GM12801 (cell line): ENCODE data around the gene TOMM70.

ENCODE experiments used
- TF ChIP-seq, protein P1 (sequence below): IDR thresholded peaks from one replicate; pipeline ENCODE4 v1.5.1; 2011; ENCODE audit warnings: control low read depth; ENCODE audit not compliant: insufficient read length; ENCODE audit errors: extremely low read depth

The TOMM70 gene

DNA sequence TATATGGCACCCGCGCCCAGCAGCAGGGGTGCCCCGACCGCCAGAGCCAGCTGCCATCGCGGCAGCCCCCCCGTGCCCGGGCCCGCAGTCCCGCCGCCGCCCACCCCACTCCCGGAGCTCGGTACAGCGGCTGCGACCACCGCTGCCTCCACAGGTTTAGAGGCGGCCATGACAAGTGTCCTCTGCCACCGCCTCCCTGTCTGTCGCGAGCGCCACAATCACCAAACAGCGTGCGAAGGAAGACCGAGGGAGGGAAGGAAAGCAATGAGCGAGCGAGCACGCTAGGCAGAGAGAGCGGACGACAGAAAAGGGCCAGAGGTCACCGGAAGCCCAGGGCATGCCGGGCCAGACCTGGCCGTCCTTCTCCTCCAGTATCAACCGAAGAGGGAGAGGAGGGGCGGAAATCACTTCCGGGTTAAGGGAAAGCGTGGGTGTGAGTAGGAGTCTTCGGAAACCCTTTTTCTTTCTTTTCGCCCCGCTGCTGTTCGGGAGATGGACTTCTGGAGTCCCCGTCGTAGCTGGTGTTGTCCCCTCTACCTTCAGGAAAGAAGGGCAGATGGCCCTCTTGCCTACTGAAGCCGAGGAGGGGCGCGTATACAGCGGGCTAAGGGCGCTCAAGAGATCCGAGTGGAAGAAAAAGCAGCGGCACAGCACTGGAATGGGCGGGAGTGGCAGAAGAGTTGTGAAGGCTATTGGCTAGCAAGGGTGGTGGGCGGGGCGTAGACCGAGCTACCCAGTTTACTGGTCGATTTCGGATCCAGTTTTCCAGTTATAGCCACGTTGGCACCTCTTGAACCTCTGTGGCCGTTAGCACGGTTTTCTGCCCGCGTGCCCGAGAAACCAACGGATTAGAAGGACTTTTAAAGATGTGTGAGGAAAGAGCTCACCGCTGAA is at the start of gene TOMM70, which contains the start of gene LNP1:
TOMM70 (minus strand) TSS at position 310 of the 894 bp plus-strand sequence; CDS start at position 170, 140 bp downstream.
LNP1 (plus strand) TSS at position 760 of the 894 bp plus-strand sequence. CDS start 28,191 bp downstream, outside the sequence.
- TF ChIP-seq, protein P1, sequence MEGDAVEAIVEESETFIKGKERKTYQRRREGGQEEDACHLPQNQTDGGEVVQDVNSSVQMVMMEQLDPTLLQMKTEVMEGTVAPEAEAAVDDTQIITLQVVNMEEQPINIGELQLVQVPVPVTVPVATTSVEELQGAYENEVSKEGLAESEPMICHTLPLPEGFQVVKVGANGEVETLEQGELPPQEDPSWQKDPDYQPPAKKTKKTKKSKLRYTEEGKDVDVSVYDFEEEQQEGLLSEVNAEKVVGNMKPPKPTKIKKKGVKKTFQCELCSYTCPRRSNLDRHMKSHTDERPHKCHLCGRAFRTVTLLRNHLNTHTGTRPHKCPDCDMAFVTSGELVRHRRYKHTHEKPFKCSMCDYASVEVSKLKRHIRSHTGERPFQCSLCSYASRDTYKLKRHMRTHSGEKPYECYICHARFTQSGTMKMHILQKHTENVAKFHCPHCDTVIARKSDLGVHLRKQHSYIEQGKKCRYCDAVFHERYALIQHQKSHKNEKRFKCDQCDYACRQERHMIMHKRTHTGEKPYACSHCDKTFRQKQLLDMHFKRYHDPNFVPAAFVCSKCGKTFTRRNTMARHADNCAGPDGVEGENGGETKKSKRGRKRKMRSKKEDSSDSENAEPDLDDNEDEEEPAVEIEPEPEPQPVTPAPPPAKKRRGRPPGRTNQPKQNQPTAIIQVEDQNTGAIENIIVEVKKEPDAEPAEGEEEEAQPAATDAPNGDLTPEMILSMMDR: no peak

DNA sequence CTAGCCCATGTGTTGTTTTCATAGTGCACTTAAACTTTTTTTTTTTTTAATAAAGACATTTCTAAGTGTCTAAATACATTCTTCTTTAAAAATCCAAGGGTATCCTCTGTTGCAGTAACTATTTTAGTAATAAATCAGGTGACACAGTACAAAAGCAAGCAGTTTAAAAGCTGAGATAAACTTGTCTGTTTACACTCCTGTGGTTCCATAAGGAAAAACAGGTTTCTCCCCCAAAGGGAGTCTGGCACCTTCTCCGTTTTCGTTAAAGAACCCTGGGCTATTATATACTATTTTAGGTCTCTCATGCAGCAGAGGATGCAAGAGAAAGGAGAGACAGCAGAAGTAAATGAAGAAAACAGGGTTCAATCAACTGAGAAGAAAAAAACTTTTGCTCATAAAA is 48.3 kb upstream of the TOMM70 start:
- TF ChIP-seq, protein P1: no peak

DNA sequence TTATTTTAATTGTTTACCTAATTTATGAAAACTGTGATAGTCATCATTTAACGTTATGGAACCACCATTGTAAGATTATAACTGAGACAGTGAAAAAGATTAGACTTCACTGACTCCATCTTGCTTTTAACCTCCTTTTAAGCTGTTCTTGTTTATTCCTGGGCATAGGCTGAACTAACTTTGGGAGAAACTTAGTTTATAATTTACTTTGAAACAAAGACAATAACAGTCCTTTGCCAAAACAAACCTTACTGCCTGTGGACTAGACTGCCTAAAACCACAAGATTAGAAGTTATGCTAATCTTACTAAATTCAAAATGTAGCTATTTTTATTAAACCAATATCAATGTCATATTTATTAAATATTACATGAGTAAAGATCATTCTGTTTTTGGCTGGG is 47.2 kb upstream of the TOMM70 start:
- TF ChIP-seq, protein P1: no peak

DNA sequence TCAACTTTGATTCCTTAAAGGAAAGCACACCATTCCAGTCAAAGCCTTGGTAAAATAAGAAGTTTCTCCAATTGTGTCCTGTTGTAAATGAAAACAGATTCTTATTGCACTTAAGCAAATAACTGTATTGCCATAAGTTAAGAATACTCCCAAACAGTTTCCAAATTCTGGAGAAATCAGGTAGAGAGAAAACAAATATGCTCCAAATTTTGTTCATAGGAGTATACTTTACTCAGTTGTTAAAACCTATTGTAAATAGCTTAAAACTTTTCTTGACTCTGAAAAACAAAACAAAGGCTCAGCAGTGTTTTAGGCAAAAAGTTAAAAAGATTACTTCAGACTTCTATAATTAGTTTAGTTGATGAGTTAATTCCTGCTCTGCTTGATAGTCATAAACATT is 42.8 kb upstream of the TOMM70 start:
- TF ChIP-seq, protein P1: no peak

DNA sequence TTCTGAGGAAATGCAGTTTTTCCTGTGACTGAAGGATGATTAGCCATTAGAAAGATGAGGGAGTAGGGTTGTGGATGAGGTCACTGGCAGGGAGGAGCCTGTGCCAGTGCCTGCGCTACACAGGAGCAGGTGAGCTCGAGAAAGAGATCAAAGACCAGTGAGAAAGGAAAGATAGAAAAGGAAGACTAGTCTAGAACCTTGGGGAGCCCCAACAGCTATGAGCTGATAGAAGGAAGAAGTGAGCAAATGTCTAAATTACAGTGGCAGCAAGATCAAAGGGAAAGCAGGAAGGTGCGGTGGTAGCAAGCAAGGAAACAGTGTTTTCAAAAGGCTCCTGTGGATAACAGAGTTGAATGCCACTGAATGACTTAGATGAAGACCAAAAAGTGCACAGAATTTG is 40.0 kb upstream of the TOMM70 start:
- TF ChIP-seq, protein P1: no peak

DNA sequence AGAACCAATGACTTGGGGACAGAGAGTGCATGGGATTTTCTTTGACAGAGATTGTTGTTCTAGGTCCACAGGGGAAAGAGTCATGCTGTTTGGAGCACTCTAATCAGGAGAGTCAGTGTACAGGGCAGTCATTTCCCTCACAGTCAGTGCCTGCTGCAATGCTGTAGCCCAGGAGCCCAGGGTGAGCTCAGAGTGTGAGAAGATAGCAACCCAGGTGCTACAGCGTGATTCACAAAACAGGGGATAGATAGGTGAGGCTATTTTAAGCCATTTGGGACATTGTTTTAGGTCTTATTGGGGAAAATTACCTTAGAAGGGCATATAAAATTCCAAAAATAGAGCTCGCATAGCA is 37.7 kb upstream of the TOMM70 start:
- TF ChIP-seq, protein P1: no peak

DNA sequence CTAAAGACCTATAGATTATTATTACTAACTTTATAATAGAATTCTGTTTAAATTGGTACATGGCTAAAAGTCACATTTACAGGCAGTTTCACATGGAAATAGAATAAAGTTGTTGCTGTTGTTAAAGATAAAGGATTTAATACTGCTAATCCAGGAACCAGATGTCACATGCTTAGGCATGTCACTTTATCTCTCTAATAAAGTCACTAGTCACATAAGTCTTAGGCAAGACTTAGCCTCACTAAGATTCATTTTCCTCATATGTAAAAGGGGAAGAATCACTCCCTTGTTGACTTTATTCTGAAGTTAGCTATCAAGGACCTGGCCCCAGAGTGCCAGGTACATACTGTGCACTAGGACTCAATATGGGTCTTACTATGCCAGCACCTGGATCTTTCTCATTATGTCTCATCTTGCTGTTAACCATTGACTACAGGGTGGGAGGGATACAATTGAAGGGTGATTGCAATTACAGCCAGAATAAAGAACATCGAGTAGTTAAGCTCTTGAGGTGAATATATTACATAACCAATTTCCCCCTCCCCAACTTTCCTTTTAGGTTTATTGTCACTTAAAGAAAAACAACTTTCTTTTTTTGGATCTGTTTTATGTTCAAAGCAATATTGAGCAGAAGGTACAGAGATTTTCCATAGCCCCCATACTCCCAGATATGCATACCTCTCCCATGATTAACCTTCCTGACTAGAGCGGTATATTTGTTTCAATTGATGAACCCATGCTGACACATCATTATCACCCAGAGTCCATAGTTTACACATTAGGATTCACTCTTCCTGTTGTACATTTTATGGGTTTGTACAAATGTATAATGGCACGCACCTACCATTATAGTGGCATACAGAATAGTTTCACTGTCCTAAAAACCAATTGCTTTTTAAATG is 37.1 kb upstream of the TOMM70 start:
- TF ChIP-seq, protein P1: no peak
